22Rv1 (cell line): ENCODE data around the gene PLXDC2.

ENCODE experiments used
- CTCF ChIP-seq: fragments of 450-650 bp; IDR thresholded peaks from 2 replicates; pipeline ENCODE4 v1.5.1; 2017; ENCODE audit warnings: mild to moderate bottlenecking
- ZFX ChIP-seq: fragments of 450-650 bp; IDR thresholded peaks from 2 replicates; pipeline ENCODE4 v1.6.1; 2017; ENCODE audit warnings: antibody characterized with exemption, borderline replicate concordance

- TF ChIP-seq CTCF (no peak), ZFX (no peak)
Measured at GRCh38 chr10:20114179-20114578, 297.9 kb downstream of the PLXDC2 start.
